Measurements from ENCODE around the gene NOSIP.

Gene NOSIP

DNA sequence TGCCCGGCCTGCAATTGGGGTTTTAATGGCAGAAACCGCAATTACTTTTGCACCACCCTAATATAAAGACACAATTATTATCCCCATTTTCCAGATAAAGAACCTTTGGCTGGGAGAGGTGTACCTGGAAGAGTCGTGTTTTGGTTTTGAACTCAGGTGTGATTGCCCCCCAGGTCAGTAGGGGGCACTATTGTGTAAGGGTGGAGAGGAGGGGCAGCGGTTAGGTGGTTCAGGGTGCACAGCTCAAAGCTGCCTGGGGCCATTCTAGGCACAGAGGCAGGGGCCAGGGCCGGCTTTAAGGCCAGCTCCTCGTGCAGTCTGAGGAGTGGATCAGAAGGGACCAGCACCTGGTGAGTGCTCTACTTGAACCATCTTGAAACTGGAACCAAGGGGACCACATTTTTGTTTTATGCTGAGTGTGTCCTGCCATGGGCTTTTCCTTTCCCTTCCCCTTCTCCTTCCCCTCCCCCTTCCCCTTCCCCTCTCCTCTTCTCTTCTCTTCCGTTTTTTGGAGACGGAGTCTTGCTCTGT is 73.7 kb downstream of the NOSIP start:
- no peak for DNase-seq (ENCODE audit: low read depth)

Data from fibroblast of gingiva (primary cell).